ENCODE measurements around the gene GRID1.
"Not testable (repeated sequence)": the region's sequence is repeated elsewhere in the genome, so short reads cannot be mapped to it uniquely, and the experiment has no call there.

The GRID1 gene

DNA sequence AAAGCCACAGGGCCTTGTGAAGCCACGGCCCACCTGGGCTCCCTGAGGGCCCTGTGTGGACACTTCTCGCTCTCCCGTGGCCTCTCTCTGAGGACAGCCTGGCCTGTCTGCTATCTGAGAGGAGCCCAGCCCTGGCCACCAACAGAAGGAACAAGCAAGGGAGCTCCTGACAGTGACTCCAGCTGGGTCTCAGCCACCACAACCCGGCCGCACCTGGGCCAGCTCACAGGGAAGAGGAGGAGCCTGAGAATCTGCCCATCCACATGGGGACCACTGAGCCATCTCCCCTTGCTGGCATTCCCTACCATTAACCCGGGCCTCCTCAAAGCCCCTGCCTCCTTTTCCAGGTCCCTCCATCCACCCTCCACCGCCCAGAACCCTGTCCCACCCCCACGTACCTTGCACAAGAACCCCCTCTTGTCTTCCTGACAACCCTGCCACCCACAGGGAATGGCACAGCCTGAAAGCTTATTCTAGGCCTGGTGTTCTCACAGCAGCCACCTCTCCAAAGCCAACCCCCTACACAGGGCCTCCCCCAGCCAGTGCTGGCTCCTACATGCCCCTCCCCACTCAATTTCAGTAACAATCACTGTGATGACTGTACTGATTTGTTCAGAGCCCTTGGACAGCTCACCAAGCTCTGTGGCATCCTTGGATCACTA lies 120.2 kb downstream of the GRID1 start:
- no peak for DNase-seq

DNA sequence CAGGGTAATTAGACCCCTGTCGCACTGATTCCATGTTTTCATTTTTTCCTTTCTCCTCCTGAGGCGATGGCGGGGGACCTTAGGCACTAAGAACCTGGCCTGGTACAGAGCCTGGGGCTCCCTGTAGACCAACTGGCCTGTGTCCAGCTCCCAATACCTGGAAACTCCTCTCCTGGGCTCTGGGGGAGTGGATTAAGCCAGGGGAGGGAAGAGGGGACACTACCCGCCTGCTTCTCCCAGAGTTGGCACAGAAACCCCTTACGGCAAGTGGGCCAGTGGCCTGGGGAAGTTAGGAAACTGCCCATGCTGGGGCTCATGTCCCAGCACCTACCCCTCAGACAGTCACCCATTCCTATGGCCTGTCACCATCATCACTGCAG lies 121.6 kb downstream of the GRID1 start:
- DNase-seq: no peak

DNA sequence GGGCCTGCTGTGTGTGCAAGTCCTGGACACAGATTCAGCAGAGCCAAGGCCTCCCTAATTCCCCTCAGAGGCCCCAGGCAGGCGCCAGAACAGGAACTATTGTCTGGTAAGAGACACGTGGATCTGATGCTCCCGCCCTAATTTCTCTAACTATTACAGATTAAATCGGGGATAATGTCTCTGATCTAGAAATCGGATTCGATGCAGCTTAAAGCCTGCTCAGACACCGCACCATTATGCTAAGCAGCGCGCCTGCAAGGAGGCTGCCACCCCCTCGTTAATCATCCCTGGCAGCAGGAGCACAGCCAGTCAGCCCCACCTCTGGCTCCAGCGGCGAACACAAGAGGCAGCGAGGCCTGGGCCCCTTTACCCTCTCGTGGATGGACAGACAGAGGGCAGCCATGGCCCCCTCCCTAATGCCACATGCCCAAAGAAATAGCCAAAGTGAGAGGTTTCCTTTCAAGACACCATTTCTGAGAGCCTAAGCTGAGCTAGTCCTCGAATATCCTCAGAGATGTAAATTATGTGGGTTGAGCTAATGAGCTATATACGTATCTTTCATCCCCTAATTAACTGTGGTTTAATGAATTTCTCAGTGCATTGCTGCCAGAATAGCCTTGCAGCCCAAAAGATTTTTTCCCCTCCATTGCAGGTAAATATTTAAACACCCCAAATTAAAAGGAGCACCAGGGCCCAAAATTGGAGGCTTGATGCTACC lies 122.1 kb downstream of the GRID1 start:
- no peak for DNase-seq

DNA sequence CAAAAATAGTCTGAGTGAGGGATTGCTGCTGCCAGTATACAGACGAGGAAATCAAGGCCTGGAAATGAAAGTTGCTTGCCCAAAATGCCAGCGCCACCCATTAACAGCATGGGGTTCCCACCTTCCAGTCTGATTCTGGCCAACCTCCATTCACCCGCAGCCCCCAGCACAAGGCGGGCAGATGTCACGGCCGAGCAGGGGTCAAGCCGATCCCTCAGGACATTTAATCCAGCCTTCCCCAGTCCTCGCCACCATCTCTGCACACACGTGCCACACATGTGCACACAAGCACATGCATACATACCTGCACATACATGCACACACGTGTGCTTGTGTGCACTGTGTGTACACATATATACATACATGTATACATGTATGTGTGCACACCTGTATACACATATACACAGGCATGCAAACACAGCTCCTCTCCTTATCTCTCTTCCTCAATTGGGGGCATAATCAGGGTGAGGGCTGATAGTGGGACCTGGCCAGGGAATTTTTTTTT lies 122.9 kb downstream of the GRID1 start:
- no peak for DNase-seq

DNA sequence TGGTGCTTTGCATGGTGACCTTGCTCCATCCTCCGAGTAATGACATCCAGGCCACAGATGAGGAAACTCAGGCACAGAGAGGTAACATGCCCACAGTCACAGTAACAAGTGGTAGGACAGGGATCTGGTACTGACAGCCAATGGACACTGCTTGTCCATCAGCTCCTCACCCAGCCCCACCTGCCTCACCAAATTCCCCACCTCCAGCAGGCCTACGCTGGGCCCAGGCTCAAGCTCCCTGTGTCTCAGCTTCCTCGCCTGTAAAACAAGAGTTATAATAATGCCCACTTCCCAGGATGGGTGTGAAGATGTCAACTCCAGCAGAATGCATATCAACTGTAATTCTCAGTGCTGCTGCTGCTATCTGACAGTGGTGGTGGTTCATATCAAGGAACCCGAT lies 123.8 kb downstream of the GRID1 start:
- DNase-seq: no peak

DNA sequence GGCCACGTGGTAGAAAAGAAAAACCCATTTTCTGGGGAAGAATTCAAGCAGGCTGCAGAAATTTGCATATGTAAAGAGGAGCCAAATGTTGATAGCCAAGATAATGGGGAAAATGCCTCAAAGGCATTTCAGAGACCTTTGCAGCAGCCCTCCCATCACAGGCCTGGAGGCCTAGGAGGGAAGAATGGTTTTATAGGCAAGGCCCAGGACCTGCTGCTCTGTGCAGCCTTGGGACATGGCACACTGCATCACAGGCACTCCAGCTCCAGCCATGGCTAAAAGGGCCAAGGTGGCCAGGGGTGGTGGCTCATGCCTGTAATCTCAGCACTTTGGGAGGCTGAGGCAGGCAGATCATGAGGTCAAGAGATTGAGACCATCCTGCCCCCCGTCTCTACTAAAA lies 128.5 kb downstream of the GRID1 start:
- DNase-seq: not testable (repeated sequence)

DNA sequence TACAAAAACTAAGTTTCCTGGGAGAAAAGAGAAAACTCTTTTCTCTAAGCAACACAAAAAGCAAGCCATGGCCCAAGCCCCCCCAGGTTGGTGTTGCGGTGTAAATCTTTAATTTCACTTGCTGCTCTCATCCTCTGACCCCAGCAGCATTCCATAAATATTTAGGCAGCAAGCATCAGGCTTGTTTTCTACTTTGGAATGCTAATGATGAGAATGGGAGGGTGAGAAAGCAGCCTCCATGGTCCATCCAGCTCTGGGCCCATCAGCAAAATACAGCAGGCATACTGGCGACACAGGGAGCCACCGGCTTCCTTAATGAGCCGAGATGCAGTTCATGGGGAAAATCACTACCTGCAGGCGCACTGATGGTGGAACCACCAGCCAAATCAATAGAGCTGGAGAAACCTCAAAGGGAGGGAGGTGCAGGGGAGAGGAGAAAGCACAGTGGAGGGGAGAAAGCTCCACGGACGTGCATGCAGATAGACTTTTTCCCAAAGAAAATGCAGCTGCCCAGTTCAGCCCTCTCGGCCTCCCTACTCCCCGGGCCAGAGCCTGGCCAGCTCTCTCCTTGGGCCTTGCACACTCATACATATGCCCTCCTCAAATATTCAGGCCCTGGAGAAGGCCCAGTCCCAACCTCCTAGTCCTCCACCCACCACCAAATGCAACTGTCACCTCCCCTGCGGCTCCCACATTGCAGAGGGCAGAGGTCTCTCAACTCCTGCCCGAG lies 131.9 kb downstream of the GRID1 start:
- DNase-seq: no peak

DNA sequence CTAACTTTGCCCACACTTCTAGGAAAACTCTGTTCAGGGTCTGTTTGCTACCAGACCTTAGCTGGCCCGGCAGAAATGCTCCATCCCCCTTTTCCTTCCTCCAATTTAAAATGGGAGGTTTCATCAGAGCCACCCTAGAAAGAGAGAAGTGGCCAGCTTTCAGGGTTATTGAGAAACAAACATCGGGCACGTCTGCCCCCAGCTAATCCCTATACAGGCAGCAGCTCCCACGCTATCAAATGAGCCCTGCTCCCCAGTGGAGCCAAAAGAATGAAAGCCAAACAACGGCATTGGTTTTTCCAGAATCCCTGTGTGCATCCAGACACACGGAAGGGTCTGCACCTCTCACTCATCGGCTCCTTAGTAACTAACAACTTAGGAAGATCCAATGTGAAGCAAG lies 132.5 kb downstream of the GRID1 start:
- no peak for DNase-seq

DNA sequence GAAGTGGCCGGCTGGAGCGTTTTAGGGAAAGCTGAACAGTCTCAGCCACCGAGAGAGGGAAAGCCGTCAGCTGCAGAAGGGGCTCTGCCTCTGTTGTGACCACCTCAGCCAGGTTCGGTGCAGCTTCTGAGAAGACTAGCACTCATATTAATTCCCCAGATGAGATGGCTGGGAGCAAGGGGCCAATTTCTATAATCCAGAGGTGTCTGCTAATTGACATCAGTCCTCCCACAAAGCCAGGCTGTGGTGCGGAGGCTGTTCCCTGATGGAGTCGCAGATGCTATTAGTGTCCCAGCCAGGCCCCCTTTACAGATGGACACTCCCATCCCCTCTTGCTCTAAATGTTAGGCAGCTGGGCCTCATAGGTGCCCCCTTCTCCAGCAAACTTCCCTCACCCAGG lies 133.5 kb downstream of the GRID1 start:
- no peak for DNase-seq

DNA sequence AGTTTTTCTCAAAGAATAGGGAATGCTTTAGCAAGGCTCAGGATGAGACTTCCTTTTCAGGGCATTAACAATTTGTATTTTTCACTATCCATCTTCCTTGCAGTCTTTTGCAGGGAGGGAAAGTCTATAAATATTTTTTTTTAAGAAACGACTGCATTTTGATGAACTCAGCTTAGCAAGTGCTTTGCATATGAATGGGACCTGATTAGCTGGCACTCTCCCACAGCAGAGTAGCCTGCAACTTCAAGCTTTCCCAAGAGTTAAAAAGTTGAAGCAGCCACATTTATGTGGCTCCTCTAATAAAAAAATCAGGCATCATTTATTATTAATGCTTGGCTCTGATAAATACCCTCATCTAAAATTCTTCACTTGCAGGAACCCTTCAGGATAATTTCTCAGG lies 134.0 kb downstream of the GRID1 start:
- no peak for DNase-seq

DNA sequence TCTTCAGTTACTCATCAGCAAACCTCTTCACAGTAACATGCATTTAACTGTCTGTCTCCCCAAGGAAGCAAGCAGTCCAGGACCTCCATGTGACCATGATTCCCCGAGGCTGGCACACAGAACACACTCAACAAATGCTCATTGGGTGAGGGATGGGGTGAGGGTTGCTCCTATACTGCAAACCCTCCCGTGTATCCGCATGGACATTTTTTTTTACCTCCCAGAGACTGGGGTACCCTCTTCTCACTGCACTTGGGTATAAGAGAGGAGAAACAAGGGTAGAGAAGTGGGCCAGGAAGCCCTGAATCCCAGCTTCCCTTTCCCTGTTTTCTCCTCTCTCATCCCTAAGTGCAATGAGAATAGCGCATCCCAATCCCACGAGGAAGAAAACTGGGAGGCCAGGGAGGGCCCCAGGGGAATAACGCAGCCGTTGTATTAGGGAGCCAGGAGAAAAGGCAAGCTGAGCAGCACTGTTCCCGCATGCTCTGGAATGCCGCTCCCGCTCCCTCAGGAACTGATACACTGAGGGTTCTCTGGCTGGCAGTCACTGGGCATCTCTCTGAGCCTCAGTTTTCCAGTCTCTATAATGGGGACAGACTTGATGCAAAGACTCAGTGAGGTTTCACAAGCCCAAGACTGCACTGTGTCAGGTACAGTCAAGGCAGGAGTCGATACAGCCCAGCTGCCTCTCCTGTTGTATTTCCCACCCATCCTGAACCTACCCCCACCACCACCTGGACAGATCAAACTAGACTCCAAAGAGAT lies 134.6 kb downstream of the GRID1 start:
- no peak for DNase-seq

DNA sequence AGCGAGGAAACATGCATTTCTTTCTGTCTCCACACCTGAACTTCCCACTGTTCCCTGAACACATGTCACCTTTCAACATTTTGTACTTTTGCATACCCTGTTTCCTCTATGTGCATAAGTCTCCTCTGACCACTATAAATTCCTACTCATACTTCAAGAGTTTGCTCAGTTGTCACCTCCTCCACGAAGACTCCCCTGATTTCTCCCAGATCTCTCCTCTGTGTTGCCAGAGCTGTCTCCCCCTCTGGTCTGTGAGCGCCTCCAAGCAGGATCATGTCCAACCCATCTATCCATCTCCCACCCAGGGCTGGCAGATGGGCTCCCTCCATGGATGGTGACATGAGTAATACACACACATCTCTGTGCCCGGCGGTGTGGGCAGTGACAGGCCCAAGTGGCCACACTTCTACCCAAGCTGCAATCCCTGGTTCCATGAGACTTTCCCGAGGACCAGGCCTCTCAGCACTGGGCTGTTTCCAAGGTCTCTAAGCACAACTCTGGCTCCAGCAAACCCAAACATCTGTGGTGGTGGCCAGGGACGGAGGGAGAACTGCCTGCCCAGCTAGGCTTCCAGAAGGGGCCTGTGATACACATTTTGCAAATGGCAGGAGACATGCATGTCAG lies 135.9 kb downstream of the GRID1 start:
- no peak for DNase-seq

DNA sequence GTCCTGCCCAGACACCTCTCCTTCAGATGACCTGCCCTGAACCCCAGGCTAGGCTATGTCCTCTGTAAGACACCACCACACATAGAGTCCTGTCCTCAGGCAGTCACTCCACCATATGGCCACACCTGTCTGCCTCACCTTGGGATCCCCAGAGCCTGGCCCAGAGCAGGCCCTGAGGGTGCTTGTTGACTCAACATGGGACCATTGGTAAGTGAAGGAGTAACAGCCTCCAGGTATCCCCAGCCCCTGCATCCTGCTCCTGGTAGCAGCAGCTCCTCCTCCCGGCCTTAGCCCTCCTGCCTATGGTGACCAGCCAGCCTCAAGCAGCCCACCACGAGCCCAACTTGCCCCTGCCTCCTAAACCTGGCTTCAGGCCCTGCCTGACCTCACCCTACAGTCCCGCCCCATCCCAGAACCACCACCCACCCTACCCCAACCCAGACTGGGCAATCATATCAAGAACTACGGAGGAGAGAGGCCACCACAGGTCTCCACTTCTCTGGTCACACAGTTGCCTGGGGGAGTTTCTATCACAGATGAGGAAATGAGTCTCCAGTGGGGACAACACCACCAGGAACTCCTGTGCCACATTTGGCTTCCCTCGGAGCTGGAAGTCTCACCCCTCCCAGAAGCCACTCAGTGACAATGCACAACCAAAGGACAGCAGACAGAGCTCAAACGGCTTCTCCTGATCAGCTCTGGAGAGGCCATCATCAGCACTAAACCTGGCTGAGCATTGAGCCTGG lies 136.6 kb downstream of the GRID1 start:
- no peak for DNase-seq

DNA sequence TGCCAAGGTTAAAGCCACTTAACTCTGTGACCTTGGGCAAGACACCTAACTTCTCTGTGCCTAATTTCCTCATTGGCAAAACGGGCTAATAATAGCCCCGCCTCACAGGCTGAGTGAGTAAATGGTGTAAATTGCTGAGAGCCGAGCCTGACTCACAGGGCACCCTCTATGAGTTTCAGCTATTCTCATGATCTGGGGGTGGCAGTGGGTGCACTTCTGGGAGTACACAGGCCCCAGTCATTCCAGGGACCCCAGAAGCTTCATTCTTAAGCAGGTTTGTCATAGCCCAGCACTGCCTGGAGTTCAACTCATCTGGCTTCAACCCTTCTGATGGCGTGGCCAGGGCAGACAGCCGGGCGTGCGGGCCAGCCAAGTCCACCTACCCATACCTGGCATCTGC lies 137.2 kb downstream of the GRID1 start:
- DNase-seq: no peak

DNA sequence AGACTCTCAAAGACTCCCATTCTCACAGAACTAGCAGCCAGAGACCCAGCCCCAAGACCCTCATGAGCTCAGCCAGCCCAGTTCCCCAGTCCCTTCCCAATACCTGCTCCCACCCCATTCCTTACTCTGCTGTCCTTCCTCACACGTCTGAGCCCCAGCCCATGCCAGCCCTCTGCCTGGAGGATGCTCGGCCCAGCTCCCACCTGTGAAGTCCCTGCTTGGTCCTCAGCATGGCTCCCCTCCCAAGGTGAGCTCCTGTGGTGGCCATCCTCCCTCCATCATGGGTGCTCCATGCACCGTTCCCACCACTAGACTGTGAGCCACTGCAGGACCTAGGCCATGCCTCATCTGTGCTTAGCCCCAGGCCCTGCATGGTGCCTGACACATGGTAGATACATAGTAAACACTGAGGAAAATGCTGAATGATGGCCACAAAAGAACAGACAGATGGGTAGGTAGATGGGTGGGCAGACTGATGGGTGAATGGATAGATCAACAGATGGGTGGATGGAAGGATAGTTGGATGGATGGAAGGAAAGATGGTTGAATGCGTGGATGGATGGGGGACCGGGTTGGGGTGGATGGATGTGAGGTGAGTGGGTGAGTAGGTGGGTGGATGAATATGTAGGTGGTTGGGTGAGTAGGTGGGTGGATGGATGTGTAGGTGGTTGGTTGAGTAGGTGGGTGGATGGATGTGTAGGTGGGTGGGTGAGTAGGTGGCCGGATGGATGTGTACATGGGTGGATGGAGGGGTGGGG lies 138.9 kb downstream of the GRID1 start:
- DNase-seq: no peak

DNA sequence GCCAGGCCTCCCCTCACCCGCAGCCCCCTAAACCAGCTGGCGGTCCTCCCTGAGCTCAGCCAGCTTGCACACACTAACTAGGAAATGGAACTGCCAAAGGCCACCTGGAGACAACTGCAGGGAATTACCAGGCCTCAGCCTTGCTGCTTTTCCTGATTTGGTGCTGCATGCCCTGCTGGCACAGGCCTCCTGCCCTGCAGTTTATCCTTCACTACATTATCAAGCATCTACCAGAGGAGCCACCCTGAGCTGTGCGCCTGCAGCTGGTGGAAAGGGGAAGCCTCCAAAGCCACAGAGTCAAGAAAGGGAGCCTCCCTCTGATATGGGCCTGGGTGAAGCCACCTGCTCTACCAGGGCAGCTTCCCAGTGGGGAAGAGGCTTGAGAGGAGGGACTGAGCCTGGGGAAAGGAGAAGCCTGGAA lies 139.8 kb downstream of the GRID1 start:
- no peak for DNase-seq

DNA sequence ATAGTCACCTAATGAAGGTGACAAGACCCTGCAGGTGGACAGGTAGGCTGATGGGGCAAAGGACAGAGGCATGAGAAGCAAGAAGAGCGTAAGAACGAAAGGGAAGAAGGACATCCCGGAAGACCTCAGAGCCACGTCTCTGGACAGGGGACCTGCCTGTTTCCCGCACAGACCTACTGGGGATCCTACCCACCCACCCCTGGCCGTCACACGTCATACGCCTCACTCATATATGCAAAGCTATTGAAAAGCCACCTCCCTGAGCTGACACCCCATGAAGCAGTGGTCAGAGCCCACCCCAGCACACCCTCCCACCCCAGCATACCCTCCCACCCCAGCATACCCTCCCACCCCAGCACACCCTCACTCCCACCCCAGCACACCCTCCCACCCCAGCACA lies 140.6 kb downstream of the GRID1 start:
- no peak for DNase-seq

DNA sequence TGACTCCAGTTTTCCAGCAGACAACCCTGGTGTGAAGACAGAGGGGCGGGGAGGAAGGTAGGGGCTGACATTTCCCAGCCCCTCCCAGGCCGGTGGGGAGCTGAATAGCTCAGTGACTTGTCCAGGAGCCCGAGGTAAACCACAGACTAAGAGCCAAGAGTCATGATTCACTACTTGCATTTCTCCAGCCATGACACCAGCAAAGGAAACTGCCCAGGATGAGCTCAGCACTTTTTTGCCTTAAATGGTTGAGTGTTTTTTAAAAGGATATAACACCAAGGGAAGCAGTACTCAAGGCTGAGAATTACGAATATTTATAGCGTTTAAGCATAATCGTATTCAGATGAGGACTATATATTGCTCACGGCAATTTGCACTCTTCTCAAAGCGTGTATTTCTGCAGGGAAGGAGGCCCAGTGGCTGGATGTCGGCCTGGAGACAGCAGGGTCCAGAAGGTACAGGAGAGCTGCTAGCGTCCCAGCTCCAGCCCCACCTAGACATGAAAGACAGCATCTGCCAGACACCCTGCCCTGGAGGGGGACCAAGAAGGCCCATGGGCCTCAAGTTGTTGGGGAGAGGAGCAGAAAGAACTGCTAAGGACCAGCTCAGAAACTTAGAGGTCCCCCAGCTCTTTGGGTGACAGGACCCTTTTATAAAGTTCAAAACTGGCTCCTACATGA lies 141.4 kb downstream of the GRID1 start:
- no peak for DNase-seq

DNA sequence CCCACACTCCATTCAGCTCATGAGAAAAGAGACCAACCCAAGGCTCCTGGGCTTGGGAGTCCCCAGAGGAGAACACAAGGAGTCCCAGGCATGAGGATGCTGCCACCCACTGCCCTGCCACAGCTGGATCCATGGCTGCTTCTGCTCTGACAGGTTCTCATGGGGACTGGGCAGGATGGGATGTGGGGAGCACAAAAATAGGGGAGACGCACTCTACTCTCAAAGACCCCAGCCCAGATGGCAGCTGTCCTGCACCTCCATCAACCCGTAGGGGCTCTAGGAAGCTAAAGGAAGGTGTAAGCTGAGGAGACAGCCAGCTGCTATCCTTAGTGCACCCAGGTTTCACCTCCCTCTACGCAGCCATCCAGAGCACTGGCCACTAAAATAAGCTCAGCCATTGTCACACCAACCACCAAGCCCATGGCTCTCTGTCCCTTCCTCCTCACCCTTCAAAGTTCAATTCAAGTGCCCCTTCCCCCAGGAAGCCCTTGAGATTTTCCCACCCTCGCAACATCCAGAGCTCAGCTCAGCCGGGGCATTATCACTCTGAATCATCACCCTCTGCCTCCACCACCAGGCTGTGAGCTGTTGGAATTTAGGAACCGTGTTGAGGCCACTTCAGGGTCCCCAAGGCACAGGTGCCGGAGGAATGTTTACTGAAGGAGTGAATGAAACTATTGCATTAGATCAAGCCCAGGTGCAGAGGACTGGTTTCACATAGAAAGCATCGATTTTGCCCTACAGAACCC lies 142.1 kb downstream of the GRID1 start:
- no peak for DNase-seq

DNA sequence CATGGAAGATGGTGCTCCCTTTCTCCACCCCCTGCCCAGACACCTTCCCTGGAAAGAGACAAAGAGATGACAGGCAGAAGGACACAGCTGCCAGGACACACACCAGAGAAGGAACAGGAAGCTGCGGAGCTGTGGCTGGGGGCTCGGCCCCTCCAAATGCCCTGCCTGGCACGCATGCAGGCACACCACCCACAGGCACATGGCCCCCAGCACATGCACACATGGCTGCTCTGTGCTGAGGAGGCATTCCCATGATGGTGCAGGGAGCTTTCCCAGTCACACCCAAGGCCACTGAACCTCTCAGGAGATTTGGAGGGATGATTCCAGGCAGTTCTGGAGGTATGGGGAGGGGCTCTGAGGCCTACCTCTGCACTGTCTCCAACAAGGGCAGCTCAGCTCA lies 143.3 kb downstream of the GRID1 start:
- no peak for DNase-seq

Measured in DMS53 (cell line).